HG02678 (cell line): ENCODE measurements around the gene F2RL2.
A peak's percentile ranks its signal among the peaks of the same experiment; 100 is the strongest.

ENCODE experiments used
- ATAC-seq: cut with Tn5 transposase; IDR thresholded peaks from one replicate; pipeline ENCODE4 v1.9.1; 2021; ENCODE audit warnings: mild to moderate bottlenecking, moderate library complexity; ENCODE audit not compliant: unreplicated experiment

Gene F2RL2

GRCh38 chr5:76585783-76586217, 37.4 kb downstream of the F2RL2 start:
- no peak for ATAC-seq

- ATAC-seq: no peak
These were observed 39.8 kb downstream of the F2RL2 start for GRCh38 chr5:76583163-76584047.

GRCh38 chr5:76582230-76583162, 40.7 kb downstream of the F2RL2 start:
- peak; percentile 95 for ATAC-seq

DNA sequence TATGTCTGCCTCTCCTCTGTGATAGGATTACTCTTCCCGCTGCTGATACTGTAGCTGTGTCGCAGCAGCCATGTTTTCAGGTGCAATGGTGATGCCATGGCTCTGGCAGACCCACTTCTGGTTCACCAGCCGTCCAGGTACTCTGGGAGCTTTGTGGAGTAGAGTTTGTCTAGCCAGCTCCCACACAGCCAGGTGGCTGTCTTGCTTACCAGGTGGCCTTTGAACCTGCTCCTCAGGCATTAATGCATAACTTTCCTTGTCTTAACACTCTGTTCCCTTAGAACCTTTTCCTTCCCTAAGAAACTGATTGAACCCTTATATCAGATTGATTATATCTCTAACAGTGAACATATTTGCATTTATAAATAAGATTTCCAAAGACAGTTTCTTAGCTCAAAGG, 42.2 kb downstream of the F2RL2 start:
- no peak for ATAC-seq

GRCh38 chr5:76579166-76579937, 43.9 kb downstream of the F2RL2 start:
- ATAC-seq: no peak

DNA sequence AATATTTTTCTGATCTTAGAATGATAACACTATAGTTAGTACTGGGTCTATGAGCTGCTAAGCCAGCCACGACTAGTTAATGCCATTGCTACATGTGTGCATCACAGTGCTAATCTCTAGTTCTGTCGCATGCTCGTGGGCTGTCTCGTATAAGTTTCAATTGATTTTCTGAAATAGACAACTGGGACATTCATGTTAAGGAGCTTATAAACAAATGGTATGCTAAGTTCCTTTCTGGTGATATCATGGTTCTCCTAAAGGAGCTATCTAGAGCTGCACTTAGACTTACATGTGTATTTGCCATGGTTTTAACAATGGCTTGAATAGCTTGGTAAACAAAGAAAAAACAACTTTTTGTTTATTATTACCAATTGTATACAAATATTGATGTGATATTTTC, 46.2 kb downstream of the F2RL2 start:
- no peak for ATAC-seq

DNA sequence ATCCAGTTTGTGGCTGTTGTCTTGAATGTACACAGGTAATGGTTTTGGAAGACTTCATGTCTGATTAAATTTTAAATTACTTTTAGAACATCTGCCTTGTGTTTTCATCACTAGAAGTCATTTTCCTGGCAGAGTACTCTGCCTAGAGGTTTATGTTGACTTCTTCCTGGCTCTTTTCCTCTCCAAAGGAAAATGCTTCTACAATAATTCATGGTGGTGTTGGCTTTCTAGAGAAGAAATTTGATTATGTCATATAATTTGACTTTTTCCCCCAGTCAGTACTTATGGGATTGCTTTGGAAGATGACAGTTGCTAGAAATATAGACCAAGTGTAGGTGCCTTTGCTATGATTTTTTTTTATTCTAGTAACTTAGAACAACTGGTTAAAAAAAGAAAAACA, 46.8 kb downstream of the F2RL2 start:
- ATAC-seq: no peak

DNA sequence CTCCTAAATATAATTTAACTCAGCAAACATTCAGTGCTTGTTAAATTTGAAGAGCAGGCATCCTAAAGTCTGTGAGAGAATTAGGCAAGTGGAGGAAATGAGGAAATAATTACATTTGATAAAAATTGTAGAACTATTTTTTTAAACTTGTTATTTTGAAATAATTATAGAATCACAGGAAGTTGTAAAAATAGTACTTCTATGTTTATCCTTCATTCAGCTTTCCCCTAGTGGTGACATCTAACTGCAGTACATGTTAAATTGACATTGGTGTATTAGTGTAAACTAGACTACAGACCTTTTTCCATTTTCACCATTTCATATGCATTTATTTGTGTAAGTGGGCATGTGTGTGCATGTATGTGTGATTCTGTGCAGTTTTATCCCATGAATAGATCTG, 51.6 kb downstream of the F2RL2 start:
- no peak for ATAC-seq

DNA sequence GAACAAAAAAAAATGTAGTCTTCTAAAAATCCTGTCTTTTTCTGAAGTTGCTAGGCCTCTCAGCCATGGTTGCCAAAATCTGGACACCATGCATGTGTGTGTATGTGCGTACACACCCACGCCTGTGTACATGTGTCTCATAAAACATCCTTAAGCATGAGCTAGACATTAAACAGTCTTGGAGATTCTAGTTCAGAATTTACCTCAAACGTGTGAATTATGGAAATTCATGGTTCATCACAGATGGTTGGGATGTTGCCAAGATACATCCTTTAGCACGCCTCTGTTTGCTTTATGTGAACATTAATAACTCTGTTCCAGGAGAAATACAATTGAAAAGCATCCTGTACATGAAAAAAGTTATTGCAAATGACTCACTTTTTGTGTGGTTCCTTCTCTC, 53.0 kb downstream of the F2RL2 start:
- no peak for ATAC-seq
